ENCODE results near the gene IPP.
"Not testable (repeated sequence)": the region's sequence is repeated elsewhere in the genome, so short reads cannot be mapped to it uniquely, and the experiment has no call there.

GRCh38 chr1:45676553-45676952, 73.9 kb downstream of the IPP start:
- not testable (repeated sequence) for TF ChIP-seq SP1 (IDR thresholded peaks at IDR 0.05); PKNOX1 (IDR thresholded peaks at IDR 0.05); FOXM1 (IDR thresholded peaks at IDR 0.05; ENCODE audit: borderline replicate concordance); TARDBP (IDR thresholded peaks at IDR 0.05); ARNT (IDR thresholded peaks at IDR 0.05); ZNF384 (IDR thresholded peaks at IDR 0.05)

Measured in HEK293T (cell line).